Inflammatory macrophage (primary cell): ENCODE data around the gene ITCH.

ENCODE experiments used
- DNase-seq, 2 donors: peaks; one replicate each; pipeline ENCODE4 v3.0.0-alpha.2; 2020 to 2022

The ITCH gene

DNA sequence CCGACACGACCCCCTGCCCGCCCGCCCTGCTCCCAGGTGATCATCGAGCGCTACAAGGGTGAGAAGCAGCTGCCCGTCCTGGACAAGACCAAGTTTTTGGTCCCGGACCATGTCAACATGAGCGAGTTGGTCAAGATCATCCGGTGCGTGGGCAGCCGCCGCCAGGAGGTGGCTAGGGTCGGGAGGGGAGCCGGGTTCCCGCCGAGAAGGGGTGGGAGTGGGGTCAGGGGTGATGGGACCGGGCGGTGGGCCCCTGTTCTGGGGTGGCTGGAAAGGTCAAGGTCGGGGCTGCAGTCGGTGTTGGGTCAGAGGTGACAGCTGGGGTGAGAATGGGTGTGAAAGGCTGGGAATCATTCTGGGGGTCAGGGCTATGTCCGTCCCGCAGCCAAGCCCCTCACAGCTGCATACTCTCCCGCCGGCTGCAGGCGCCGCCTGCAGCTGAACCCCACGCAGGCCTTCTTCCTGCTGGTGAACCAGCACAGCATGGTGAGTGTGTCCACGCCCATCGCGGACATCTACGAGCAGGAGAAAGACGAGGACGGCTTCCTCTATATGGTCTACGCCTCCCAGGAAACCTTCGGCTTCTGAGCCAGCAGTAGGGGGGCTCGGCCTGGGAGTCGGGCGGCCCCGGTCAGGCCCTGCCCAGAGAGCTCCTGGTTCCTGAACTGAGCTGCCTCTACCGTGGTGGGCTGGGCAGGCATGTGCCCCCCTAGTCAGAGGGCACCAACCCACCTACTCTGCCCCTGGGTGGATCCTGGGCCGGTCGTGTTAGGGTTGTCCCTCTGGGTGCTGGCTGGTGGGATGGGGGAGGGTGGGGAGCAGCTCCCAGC is 196.5 kb downstream of the ITCH start:
- no peak for DNase-seq

DNA sequence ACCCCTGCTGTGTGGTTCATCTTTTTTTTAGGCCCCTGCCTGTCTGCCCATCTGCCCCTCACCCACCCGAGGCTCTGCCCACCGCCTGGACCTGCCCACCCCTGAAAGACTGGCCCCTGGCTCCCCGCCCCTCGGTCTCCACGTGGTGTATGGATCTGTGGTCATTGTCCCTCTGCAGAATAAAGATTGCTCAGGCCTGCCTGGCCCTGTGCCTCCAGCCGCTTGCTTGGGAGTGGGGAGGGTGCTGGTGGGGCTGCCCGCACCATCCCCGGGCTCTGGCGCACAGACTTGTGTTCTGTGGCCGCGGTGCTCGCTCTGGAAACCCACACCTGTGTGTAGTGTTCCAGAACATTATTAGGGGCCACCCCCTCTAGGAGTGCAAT is 197.1 kb downstream of the ITCH start:
- DNase-seq = no peak

DNA sequence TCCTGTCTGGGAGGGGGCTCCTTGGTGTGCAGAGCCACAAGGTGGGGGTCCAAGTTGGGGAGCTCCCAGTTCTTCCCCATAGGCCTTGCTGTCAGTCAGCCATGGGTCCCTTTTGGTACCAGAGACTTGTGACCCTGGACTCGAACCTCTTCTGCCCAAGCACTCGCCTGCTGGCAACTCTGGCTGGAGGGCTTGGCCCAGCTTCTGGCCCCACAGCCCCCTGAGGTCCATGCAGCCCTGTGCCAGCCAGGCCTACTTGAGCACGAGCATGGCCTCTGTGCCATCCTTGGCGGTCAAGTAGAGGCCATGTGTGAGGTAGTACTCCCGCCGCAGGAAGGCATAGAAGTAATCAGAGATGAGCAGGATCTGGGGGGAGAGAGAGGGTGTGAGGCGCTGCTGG is 197.5 kb downstream of the ITCH start:
- DNase-seq = no peak
